ENCODE measurements around the gene FLYWCH1. TPM values are rescaled to one million over a fixed set of nuclear protein-coding genes. Genes with fewer than 3 reads are reported as not detected.

The FLYWCH1 gene
- total and polyA plus RNA-seq, 9 of the 15 experiments (the other 6 are each of a cell fraction or from before 2014, with no cell fraction given), result 0.18 to 33.6 (median 11.3) TPM

DNA sequence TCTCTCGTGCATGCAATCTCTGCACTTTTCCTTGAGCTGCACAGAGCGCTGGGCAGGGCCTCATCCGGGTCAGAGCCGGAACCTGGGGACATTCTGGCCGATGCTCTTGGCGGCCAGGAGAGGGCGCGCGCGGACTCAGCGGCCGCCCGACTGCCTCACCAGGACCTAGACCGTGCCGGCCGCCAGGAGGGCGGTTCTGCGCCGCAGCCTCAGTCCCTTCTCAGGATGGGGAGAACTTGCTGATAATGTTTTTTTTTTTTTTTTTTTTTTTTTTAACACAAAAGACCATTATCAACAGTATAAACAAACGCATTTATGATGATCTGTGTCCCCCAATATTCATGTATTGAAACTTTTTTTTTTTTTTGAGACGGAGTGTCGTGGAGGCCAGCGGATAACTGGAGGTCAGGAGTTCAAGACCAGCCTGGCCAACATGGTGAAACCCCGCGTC lies 36.8 kb upstream of the FLYWCH1 start (continued):
- TF ChIP-seq, protein P1, sequence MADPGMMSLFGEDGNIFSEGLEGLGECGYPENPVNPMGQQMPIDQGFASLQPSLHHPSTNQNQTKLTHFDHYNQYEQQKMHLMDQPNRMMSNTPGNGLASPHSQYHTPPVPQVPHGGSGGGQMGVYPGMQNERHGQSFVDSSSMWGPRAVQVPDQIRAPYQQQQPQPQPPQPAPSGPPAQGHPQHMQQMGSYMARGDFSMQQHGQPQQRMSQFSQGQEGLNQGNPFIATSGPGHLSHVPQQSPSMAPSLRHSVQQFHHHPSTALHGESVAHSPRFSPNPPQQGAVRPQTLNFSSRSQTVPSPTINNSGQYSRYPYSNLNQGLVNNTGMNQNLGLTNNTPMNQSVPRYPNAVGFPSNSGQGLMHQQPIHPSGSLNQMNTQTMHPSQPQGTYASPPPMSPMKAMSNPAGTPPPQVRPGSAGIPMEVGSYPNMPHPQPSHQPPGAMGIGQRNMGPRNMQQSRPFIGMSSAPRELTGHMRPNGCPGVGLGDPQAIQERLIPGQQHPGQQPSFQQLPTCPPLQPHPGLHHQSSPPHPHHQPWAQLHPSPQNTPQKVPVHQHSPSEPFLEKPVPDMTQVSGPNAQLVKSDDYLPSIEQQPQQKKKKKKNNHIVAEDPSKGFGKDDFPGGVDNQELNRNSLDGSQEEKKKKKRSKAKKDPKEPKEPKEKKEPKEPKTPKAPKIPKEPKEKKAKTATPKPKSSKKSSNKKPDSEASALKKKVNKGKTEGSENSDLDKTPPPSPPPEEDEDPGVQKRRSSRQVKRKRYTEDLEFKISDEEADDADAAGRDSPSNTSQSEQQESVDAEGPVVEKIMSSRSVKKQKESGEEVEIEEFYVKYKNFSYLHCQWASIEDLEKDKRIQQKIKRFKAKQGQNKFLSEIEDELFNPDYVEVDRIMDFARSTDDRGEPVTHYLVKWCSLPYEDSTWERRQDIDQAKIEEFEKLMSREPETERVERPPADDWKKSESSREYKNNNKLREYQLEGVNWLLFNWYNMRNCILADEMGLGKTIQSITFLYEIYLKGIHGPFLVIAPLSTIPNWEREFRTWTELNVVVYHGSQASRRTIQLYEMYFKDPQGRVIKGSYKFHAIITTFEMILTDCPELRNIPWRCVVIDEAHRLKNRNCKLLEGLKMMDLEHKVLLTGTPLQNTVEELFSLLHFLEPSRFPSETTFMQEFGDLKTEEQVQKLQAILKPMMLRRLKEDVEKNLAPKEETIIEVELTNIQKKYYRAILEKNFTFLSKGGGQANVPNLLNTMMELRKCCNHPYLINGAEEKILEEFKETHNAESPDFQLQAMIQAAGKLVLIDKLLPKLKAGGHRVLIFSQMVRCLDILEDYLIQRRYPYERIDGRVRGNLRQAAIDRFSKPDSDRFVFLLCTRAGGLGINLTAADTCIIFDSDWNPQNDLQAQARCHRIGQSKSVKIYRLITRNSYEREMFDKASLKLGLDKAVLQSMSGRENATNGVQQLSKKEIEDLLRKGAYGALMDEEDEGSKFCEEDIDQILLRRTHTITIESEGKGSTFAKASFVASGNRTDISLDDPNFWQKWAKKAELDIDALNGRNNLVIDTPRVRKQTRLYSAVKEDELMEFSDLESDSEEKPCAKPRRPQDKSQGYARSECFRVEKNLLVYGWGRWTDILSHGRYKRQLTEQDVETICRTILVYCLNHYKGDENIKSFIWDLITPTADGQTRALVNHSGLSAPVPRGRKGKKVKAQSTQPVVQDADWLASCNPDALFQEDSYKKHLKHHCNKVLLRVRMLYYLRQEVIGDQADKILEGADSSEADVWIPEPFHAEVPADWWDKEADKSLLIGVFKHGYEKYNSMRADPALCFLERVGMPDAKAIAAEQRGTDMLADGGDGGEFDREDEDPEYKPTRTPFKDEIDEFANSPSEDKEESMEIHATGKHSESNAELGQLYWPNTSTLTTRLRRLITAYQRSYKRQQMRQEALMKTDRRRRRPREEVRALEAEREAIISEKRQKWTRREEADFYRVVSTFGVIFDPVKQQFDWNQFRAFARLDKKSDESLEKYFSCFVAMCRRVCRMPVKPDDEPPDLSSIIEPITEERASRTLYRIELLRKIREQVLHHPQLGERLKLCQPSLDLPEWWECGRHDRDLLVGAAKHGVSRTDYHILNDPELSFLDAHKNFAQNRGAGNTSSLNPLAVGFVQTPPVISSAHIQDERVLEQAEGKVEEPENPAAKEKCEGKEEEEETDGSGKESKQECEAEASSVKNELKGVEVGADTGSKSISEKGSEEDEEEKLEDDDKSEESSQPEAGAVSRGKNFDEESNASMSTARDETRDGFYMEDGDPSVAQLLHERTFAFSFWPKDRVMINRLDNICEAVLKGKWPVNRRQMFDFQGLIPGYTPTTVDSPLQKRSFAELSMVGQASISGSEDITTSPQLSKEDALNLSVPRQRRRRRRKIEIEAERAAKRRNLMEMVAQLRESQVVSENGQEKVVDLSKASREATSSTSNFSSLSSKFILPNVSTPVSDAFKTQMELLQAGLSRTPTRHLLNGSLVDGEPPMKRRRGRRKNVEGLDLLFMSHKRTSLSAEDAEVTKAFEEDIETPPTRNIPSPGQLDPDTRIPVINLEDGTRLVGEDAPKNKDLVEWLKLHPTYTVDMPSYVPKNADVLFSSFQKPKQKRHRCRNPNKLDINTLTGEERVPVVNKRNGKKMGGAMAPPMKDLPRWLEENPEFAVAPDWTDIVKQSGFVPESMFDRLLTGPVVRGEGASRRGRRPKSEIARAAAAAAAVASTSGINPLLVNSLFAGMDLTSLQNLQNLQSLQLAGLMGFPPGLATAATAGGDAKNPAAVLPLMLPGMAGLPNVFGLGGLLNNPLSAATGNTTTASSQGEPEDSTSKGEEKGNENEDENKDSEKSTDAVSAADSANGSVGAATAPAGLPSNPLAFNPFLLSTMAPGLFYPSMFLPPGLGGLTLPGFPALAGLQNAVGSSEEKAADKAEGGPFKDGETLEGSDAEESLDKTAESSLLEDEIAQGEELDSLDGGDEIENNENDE (IDR thresholded peaks at IDR 0.05; ENCODE audit: low read depth, low read length), result no peak
- TF ChIP-seq LEF1 (IDR thresholded peaks at IDR 0.05), result no peak
- no peak for TF ChIP-seq MAFK (IDR thresholded peaks at IDR 0.05; ENCODE audit: low read length)
- TF ChIP-seq RAD21 (CRISPR knock-in tag; conservative IDR thresholded peaks at IDR 0.05 in 1 of 2, IDR thresholded peaks at IDR 0.05 in 1 of 2), result peak; percentile 78 to 91
- TF ChIP-seq ARID2 (IDR thresholded peaks at IDR 0.05), result peak; percentile 34; the same call in 1 of the 2 replicates
- TF ChIP-seq, protein P2, sequence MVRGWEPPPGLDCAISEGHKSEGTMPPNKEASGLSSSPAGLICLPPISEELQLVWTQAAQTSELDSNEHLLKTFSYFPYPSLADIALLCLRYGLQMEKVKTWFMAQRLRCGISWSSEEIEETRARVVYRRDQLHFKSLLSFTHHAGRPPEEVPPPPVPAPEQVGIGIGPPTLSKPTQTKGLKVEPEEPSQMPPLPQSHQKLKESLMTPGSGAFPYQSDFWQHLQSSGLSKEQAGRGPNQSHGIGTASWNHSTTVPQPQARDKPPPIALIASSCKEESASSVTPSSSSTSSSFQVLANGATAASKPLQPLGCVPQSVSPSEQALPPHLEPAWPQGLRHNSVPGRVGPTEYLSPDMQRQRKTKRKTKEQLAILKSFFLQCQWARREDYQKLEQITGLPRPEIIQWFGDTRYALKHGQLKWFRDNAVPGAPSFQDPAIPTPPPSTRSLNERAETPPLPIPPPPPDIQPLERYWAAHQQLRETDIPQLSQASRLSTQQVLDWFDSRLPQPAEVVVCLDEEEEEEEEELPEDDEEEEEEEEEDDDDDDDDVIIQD (CRISPR knock-in tag; IDR thresholded peaks at IDR 0.05), result no peak
- no peak for TF ChIP-seq ZNF778 (CRISPR knock-in tag; IDR thresholded peaks at IDR 0.05)
- TF ChIP-seq ZNF408 (CRISPR knock-in tag; IDR thresholded peaks at IDR 0.05; ENCODE audit: low read depth), result no peak
- TF ChIP-seq, protein P3, sequence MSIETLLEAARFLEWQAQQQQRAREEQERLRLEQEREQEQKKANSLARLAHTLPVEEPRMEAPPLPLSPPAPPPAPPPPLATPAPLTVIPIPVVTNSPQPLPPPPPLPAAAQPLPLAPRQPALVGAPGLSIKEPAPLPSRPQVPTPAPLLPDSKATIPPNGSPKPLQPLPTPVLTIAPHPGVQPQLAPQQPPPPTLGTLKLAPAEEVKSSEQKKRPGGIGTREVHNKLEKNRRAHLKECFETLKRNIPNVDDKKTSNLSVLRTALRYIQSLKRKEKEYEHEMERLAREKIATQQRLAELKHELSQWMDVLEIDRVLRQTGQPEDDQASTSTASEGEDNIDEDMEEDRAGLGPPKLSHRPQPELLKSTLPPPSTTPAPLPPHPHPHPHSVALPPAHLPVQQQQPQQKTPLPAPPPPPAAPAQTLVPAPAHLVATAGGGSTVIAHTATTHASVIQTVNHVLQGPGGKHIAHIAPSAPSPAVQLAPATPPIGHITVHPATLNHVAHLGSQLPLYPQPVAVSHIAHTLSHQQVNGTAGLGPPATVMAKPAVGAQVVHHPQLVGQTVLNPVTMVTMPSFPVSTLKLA (conservative IDR thresholded peaks at IDR 0.05), result no peak
- no peak for TF ChIP-seq HDAC1 (IDR thresholded peaks at IDR 0.05)
- peak; percentile 28 for TF ChIP-seq ZFX (CRISPR knock-in tag; IDR thresholded peaks at IDR 0.05)
- TF ChIP-seq NBN (IDR thresholded peaks at IDR 0.05; ENCODE audit: low read depth), result 0 out of 2 replicates have a peak, but pooled peaks have one; percentile 23
- TF ChIP-seq SRF (CRISPR knock-in tag; IDR thresholded peaks at IDR 0.05), result 0 out of 4 replicates have a peak, but pooled peaks of 1 of the 2 experiments have one; percentile 14
- no peak for TF ChIP-seq ZNF699 (CRISPR knock-in tag; IDR thresholded peaks at IDR 0.05; ENCODE audit: insufficient replicate concordance)

All from K562 (cell line).